T-helper 1 cell (primary cell): ENCODE data around the gene LLCFC1.

Experiments
- DNase-seq, 5 donors: peaks; one replicate each; pipeline ENCODE4 v3.0.0-alpha.2; 2012 to 2020
- total RNA-seq, 4 donors: gene quantifications; one replicate each; lab custom pipeline; 2026; lab: John Stamatoyannopoulos, UW

LLCFC1 gene
- total RNA-seq: 0 reads per million in 4 donors

GRCh38 chr7:142939226-142939910 is at the start of gene LLCFC1:
Gene LLCFC1, plus strand, starts transcription at chr7:142939484. Its CDS starts 138 bp downstream, at chr7:142939622.
- peak in 2 of 5 donors; percentile 2 to 11 for DNase-seq

GRCh38 chr7:142889816-142890215 is 49.5 kb upstream of the LLCFC1 start:
- DNase-seq: no peak

GRCh38 chr7:142890874-142891485 is 48.3 kb upstream of the LLCFC1 start:
- DNase-seq: no peak

- no peak for DNase-seq
Measured at GRCh38 chr7:142891490-142892082, 47.7 kb upstream of the LLCFC1 start.

DNA sequence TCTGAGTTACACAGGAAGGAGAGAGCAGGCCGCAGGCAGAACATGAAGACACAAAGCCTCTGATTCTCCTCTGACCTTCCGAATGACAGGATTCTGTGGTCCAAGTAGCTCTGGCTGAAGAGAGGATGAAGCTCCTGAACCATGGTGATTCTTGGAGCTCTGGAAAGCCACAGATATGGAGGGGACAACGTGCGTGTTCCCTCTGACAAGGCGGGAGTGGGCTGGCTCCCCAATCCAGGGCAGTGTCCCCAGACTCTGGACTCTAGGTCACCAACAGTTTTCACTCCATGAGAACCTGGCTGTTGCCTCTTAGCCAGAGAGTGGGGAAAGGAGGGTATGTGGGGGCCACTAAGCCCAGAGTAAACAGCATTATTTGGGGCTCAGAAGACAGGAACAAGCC is 46.3 kb upstream of the LLCFC1 start:
- DNase-seq: no peak

GRCh38 chr7:142894112-142894984 is 44.9 kb upstream of the LLCFC1 start:
- no peak for DNase-seq

- no peak for DNase-seq
Measured at GRCh38 chr7:142894985-142895593, 44.2 kb upstream of the LLCFC1 start.

GRCh38 chr7:142896151-142896550 is 43.1 kb upstream of the LLCFC1 start:
- no peak for DNase-seq

DNA sequence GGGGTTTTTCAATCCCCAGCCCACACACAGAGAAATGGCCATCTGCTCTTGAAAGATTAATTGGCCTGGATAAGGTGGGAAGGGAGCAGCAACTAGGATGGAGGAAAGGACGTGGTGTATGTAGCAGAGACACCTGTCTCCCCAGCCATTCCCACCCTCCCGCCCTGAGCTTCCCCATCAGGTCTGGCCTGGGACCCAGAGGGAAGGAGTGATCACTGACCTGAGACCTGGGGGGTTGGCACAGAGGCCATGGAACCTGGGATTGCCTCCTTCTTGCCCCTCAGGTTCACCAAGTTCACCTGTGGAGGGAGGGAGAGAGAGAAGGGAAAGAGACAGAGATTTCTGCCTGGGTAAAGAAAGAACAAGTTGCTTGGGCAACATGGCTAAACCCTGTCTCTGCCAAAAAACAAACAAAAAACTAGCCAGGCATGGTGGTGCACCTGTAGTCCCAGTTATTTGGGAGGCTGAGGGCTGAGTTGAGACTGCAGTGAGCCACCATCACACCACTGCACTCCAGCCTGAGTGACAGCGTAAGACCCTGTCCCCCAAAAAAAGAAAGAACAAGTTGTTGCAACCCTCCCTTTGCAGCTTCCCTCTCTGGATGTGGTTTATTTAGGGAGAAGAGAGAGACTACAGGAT is 42.4 kb upstream of the LLCFC1 start:
- no peak for DNase-seq

DNA sequence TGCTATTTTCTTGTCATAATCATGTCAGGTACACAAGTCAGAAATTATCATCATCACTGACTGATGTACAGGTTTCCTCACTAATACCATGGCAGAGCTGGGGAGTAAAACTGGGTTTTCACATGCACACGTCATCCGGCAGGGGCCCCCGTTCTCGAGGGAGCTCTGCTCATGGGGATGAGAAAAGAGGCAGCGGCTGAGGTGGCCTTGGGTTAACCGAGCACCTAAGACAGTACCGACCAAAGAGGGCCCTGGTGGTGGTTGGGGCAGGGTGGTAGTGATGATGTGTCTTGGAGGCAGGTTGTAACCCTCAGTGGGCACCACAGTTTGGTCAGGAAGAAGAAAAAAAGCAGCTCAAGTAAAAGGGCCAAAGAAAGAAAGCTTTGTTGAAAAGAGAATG is 41.6 kb upstream of the LLCFC1 start:
- DNase-seq: no peak

DNA sequence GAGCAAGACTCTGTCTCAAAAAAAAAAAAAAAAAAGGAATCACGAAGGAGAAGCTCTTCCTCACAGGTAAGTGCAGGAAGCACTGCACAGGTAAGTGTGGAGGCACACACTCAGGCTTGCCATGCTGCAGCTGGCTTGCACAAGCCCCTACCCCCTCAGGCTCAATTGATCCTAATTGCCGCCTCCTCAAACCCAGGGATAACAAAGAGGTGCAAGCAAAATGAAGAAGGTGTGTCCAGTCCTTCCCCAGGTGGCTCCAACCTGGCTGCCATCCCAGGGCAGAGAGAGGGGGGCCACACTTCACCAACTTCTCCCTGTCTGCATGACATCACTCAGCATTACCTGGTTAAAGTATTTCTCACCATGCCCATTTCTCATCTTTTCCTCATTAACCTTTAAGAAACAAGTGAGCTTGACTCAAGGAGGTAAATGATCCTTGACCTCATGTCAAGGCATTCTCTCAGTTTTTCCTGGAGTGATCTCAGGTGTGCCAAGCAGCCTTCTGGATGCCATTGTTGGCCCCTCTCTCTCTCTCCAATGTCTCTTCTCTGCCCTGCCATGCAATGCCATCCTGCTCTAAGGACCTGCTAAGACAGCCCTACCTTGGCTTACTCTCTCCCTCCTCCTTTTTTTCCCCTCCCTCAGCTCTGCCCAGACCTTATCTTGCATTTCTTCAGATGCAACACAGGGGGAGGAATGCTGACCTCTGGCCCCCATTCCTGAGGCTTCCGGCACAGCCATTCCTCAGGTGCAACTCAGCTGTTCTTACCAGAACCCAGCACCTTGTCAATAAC is 40.7 kb upstream of the LLCFC1 start:
- DNase-seq: no peak

DNA sequence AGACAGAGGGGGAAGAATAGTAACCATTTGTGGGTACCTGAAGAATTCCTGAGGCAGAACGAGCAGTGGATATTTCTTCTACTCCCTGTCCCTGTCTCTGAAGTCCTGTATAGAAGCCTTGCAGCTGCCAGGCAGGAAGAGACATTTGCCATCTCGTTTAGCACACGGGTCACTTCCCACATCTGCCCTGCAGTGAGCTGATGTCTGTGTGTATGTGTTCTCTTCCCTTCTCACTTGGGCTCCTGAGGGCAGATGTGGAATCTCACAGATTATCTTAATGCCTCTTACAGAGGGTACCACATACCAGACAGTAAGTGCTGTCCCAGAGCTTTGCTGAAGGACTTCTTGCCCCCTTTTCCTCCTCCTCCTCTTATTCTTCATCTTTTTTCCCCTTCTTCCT is 39.6 kb upstream of the LLCFC1 start:
- no peak for DNase-seq

DNA sequence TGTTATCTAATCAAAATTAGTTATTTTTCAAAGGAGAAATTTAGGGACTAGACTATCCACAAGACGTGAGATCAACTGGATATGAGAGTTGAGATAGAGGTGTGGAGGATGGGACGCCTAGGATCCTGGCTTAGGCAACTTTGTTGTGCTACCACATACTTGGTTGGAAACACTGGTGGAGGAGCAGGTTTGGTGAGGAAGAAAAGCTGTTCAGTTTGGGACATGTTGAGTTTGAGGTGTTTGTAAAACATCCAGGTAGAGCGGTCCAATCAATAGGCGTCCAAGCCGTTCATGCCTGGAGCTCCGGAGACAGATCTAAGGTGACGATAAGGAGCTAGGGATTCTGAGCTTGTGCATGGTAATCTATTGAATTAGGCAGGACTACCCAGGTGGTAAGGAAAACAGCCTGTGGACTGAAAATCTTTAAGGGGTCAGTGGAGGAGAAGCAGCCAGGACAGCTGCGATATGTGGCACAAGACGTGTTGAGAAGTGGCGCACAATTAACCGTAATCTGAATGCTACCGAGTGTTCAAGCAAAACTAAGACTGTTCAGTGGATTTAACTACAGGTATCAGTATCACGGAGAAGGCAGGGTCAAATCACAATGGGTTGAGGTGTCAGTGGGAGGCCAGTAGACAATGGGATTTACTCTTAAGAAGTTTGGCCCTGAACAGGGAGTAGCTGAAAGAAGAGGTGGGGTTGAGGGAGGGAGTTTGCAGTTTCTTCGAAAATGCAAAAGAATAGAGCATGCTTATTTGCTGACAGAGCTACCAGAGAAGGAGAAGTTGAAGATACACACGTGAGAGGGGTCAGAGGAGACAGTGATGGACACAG is 37.6 kb upstream of the LLCFC1 start:
- no peak for DNase-seq

DNA sequence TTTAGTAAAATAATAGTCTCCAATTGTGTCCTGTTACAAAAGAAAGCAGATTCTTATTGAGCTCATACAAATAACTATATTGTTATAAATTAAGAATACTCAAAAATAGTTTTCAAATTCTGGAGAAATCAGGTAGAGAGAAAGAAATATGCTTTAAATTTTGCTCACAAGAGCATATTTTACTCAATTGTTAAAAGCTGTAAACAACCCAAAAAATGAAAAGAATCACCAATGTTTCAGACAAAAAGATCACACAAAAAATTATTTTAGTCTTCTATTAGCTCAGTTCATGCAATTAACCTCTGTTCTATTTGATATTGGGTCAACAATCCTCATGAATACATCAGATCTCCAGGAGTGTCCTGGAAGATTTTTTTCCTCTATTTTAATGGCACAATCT is 35.2 kb upstream of the LLCFC1 start:
- no peak for DNase-seq

- DNase-seq: no peak
Measured at GRCh38 chr7:142905759-142906158, 33.5 kb upstream of the LLCFC1 start.

GRCh38 chr7:142906643-142907042 is 32.6 kb upstream of the LLCFC1 start:
- no peak for DNase-seq

- no peak for DNase-seq
Measured at GRCh38 chr7:142908290-142908689, 31.0 kb upstream of the LLCFC1 start.

- no peak for DNase-seq
Measured at GRCh38 chr7:142908921-142909890, 30.1 kb upstream of the LLCFC1 start.

GRCh38 chr7:142910031-142910433 is 29.3 kb upstream of the LLCFC1 start:
- no peak for DNase-seq
